Measurements from ENCODE around the gene CARMIL1. TPM values are rescaled to one million over a fixed set of nuclear protein-coding genes. Genes with fewer than 3 reads are reported as not detected.
"Not testable (repeated sequence)": the region's sequence is repeated elsewhere in the genome, so short reads cannot be mapped to it uniquely, and the experiment has no call there.

The CARMIL1 gene
- total RNA-seq, 4 donors from 2014 or later, result 14.9 to 23.5 (median 20.3) TPM

- intact Hi-C loops (cut with DNase I; ENCODE audit: low total_unique reads), result no loop called here
- no peak for DNase-seq (ENCODE audit: low spot score in 2 of 2)
- TF ChIP-seq POLR2A (IDR thresholded peaks at IDR 0.05) (no peak), CTCF (IDR thresholded peaks at IDR 0.05) (no peak)
- H3K4me3 ChIP-seq (ENCODE audit: low read depth, poor library complexity, severe bottlenecking), result no peak overlapping the region
- 85 to 88% methylated on average over 3 of the region's 3 CpGs for WGBS, 2 donors
Measured at GRCh38 chr6:25434921-25435320, 155.7 kb downstream of the CARMIL1 start.

GRCh38 chr6:25435416-25435985 is 156.3 kb downstream of the CARMIL1 start:
- no peak for DNase-seq (ENCODE audit: low spot score in 2 of 2)
- TF ChIP-seq CTCF (IDR thresholded peaks at IDR 0.05), result no peak
- no peak for TF ChIP-seq POLR2A (IDR thresholded peaks at IDR 0.05)
- WGBS, 2 donors, result 53% methylated on average over 6 of the region's 6 CpGs
- H3K4me3 ChIP-seq (ENCODE audit: low read depth, poor library complexity, severe bottlenecking), result no peak overlapping the region
- intact Hi-C loops (cut with DNase I; ENCODE audit: low total_unique reads), result no loop called here

- intact Hi-C loops (cut with DNase I; ENCODE audit: low total_unique reads), result no loop called here
- DNase-seq (ENCODE audit: low spot score in 2 of 2), result no peak
- WGBS, 2 donors, result 97 to 98% methylated on average over 4 of the region's 4 CpGs
- TF ChIP-seq CTCF (IDR thresholded peaks at IDR 0.05) (no peak), POLR2A (IDR thresholded peaks at IDR 0.05) (no peak)
- no peak overlapping the region for H3K4me3 ChIP-seq (ENCODE audit: low read depth, poor library complexity, severe bottlenecking)
Measured at GRCh38 chr6:25436760-25437159, 157.6 kb downstream of the CARMIL1 start.

- intact Hi-C loops (cut with DNase I; ENCODE audit: low total_unique reads), result no loop called here
- WGBS, 2 donors, result 90 to 97% methylated on average over 1 of the region's 1 CpG
- TF ChIP-seq CTCF (IDR thresholded peaks at IDR 0.05), result no peak
- no peak overlapping the region for H3K4me3 ChIP-seq (ENCODE audit: low read depth, poor library complexity, severe bottlenecking)
- DNase-seq (ENCODE audit: low spot score in 2 of 2), result no peak
Measured at GRCh38 chr6:25439368-25439767, 160.2 kb downstream of the CARMIL1 start.

GRCh38 chr6:25441663-25442270 is 162.6 kb downstream of the CARMIL1 start:
- no peak for DNase-seq (ENCODE audit: low spot score in 2 of 2)
- H3K4me3 ChIP-seq (ENCODE audit: low read depth, poor library complexity, severe bottlenecking), result no peak overlapping the region
- WGBS, 2 donors, result 62 to 79% methylated on average over 1 of the region's 1 CpG
- no peak for TF ChIP-seq CTCF (IDR thresholded peaks at IDR 0.05)
- no peak for TF ChIP-seq POLR2A (IDR thresholded peaks at IDR 0.05)
- intact Hi-C loops (cut with DNase I; ENCODE audit: low total_unique reads), result no loop called here

- DNase-seq (ENCODE audit: low spot score in 2 of 2), result no peak
- no peak overlapping the region for H3K4me3 ChIP-seq (ENCODE audit: low read depth, poor library complexity, severe bottlenecking)
- TF ChIP-seq CTCF (IDR thresholded peaks at IDR 0.05) (no peak), POLR2A (IDR thresholded peaks at IDR 0.05) (no peak)
- intact Hi-C loops (cut with DNase I; ENCODE audit: low total_unique reads), result no loop called here
- 74 to 81% methylated on average over 1 of the region's 1 CpG for WGBS, 2 donors
Measured at GRCh38 chr6:25442898-25443297, 163.7 kb downstream of the CARMIL1 start.

GRCh38 chr6:25444521-25444920 is 165.3 kb downstream of the CARMIL1 start:
- H3K4me3 ChIP-seq (ENCODE audit: low read depth, poor library complexity, severe bottlenecking); intact Hi-C loops (cut with DNase I; ENCODE audit: low total_unique reads); DNase-seq (ENCODE audit: low spot score in 2 of 2): not testable (repeated sequence)
- 84 to 89% methylated on average over 4 of the region's 4 CpGs for whole genome bisulfite sequencing, 2 donors
